ENCODE results near the gene ROR1. TPM values are rescaled to one million over a fixed set of nuclear protein-coding genes. Genes with fewer than 3 reads are reported as not detected.
A peak's percentile ranks its signal among the peaks of the same experiment; 100 is the strongest.

ROR1 gene
- total and polyA plus RNA-seq, 10 of the 15 experiments (the other 5 are each of a cell fraction or from before 2014, with no cell fraction given): 0.02 to 0.08 (median 0.05) TPM; not detected in 6

- in situ Hi-C loops (cut with MboI): no loop called here
- TF ChIP-seq EP300 (IDR thresholded peaks at IDR 0.05; ENCODE audit: borderline replicate concordance in 1 of 2, control insufficient read depth in 1 of 2, low read depth in 2 of 2, low read length in 2 of 2) (peak in 1 of 2 experiments; percentile 63; a peak in 2 of 4 replicates), ZNF687 (IDR thresholded peaks at IDR 0.05) (no peak), RELA (IDR thresholded peaks at IDR 0.05; ENCODE audit: borderline replicate concordance, partially characterized antibody) (no peak), TCF3 (IDR thresholded peaks at IDR 0.05; ENCODE audit: borderline replicate concordance, insufficient read depth, low read depth, low read length) (no peak), CUX1 (IDR thresholded peaks at IDR 0.05; ENCODE audit: insufficient replicate concordance, low read depth, low read length) (no peak), MTA2 (IDR thresholded peaks at IDR 0.05; ENCODE audit: low read depth) (peak; percentile 78), BHLHE40 (IDR thresholded peaks at IDR 0.05; ENCODE audit: borderline replicate concordance in 1 of 2, low read depth in 2 of 2, low read length in 1 of 2) (peak in 1 of 2 experiments; percentile 33; a peak in 1 of 4 replicates), ATF3 (IDR thresholded peaks at IDR 0.05; ENCODE audit: borderline replicate concordance, extremely low read depth, low read depth, low read length) (no peak), IKZF2 (IDR thresholded peaks at IDR 0.05) (peak in 1 of 2 experiments; percentile 47; a peak in 2 of 4 replicates), FOXK2 (IDR thresholded peaks at IDR 0.05) (no peak)
These were observed 40.0 kb downstream of the ROR1 start for GRCh38 chr1:63813829-63814277.

More at GRCh38 chr1:63813829-63814277, 40.0 kb downstream of the ROR1 start:
- Histone ChIP-seq H4K20me1 (ENCODE audit: control insufficient read depth, insufficient read depth) (no peaks in the 10 kb centered on the region), H3K4me1 (ENCODE audit: control insufficient read depth, insufficient read depth, low read length) (no peaks in the 10 kb centered on the region), H3K79me2 (ENCODE audit: control insufficient read depth, insufficient read depth, low read length) (no peaks in the 10 kb centered on the region), H3K4me3 (no peak overlapping the region), H2AFZ (ENCODE audit: control insufficient read depth, low read depth, low read length) (no peak overlapping the region), H3K4me2 (ENCODE audit: control insufficient read depth, insufficient read depth) (no peak overlapping the region), H3K27me3 (replicated peaks in 1 of 2; ENCODE audit: control insufficient read depth in 2 of 2, insufficient read depth in 2 of 2, low read length in 1 of 2) (no peaks in the 10 kb centered on the region), H3K9ac (ENCODE audit: control insufficient read depth, insufficient read depth, low read length) (no peak overlapping the region), H3K36me3 (ENCODE audit: control insufficient read depth in 2 of 2, insufficient read depth in 2 of 2, low read length in 1 of 2) (no peaks in the 10 kb centered on the region), H3K27ac (ENCODE audit: control insufficient read depth, insufficient read depth) (no peak overlapping the region), H3K9me3 (replicated peaks; ENCODE audit: control insufficient read depth, insufficient read depth, low read length) (no peaks in the 10 kb centered on the region; the same call in 2 of the 3 replicates)
- ChIA-PET SMC1A (ENCODE audit: uncharacterized antibody, unreplicated experiment) (interaction anchor here (0.6 to 6.5 kb wide), 11 partner anchors 9 to 320 kb away, joined by 3 to 36 read pairs (median 3); no protein-coding TSS in a partner anchor), POLR2A (interaction anchor here (1.4 to 1.5 kb wide), 2 partner anchors 23 to 78 kb away, joined by 3 to 4 read pairs; no protein-coding TSS in a partner anchor), CTCF (interaction anchor here (1.0 to 2.0 kb wide), 2 partner anchors 11 to 35 kb away, joined by 3 to 9 read pairs; no protein-coding TSS in a partner anchor), RAD21 (ENCODE audit: unreplicated experiment) (interaction anchor here (0.9 to 3.2 kb wide), 8 partner anchors 11 to 122 kb away, joined by 3 to 11 read pairs (median 4); no protein-coding TSS in a partner anchor)
- ATAC-seq (peak; percentile 35; the same call in 2 of the 3 replicates), DNase-seq (ENCODE audit: low read depth, low spot score) (no peak), FAIRE-seq (no peak)
- BruUV-seq (replicated peaks): no TSS peak
- 14% methylated on average over 3 of the region's 3 CpGs for WGBS (ENCODE audit: insufficient coverage, insufficient replicate concordance, low lambda C conversion rate, missing lambda C conversion rate)
- intact Hi-C loops (cut with micrococcal nuclease; ENCODE audit: unreplicated experiment): no loop called here
